ENCODE results near the gene FHAD1.

- TF ChIP-seq CTCF (IDR thresholded peaks at IDR 0.05): no peak
- TF ChIP-seq POLR2A (IDR thresholded peaks at IDR 0.05): no peak
Observed at GRCh38 chr1:15262706-15263105, 15.7 kb downstream of the FHAD1 start.

Data from Peyer's patch (tissue), 4 donors.